ENCODE measurements around the gene HDAC9. TPM values are rescaled to one million over a fixed set of nuclear protein-coding genes. Genes with fewer than 3 reads are reported as not detected.

Gene HDAC9
- total RNA-seq, 4 donors from 2014 or later: 3.0 to 14.0 (median 5.6) TPM

DNA sequence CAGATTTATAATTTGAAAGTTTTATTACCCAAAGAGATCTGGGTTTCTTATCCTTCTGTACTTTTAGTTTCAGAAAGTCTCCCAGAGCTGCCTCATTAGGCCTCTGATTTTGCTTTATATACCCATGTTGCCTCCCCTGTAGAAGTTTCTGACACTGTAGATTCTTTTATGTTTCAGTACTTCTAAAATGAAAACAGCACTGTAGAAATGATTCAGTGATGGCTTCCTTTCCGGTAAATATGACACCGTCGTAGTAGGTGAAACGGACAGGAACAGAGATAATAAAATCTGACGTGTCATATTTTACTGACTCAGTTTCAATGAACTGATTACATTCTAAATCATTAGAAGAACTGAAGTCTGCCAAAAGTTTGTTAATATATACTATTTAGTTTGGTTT lies 349.2 kb downstream of the HDAC9 start:
- no peak for DNase-seq
- no peak for ATAC-seq
- intact Hi-C loops (cut with DNase I; ENCODE audit: low total_unique reads): no loop called here
- Histone ChIP-seq H3K4me3 (no peak overlapping the region), H3K27ac (no peak overlapping the region), H3K36me3 (no peaks in the 10 kb centered on the region), H3K27me3 (no peaks in the 10 kb centered on the region), H3K9me3 (no peaks in the 10 kb centered on the region), H3K4me1 (no peaks in the 10 kb centered on the region)
- in situ Hi-C loops (cut with MboI; ENCODE audit: low sequenced_read_pairs in 4 of 4): no loop called here
- TF ChIP-seq, protein P1, sequence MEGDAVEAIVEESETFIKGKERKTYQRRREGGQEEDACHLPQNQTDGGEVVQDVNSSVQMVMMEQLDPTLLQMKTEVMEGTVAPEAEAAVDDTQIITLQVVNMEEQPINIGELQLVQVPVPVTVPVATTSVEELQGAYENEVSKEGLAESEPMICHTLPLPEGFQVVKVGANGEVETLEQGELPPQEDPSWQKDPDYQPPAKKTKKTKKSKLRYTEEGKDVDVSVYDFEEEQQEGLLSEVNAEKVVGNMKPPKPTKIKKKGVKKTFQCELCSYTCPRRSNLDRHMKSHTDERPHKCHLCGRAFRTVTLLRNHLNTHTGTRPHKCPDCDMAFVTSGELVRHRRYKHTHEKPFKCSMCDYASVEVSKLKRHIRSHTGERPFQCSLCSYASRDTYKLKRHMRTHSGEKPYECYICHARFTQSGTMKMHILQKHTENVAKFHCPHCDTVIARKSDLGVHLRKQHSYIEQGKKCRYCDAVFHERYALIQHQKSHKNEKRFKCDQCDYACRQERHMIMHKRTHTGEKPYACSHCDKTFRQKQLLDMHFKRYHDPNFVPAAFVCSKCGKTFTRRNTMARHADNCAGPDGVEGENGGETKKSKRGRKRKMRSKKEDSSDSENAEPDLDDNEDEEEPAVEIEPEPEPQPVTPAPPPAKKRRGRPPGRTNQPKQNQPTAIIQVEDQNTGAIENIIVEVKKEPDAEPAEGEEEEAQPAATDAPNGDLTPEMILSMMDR (IDR thresholded peaks at IDR 0.05 in 4 of 5, conservative IDR thresholded peaks at IDR 0.05 in 1 of 5): no peak
- no peak for TF ChIP-seq POLR2A (IDR thresholded peaks at IDR 0.05)

DNA sequence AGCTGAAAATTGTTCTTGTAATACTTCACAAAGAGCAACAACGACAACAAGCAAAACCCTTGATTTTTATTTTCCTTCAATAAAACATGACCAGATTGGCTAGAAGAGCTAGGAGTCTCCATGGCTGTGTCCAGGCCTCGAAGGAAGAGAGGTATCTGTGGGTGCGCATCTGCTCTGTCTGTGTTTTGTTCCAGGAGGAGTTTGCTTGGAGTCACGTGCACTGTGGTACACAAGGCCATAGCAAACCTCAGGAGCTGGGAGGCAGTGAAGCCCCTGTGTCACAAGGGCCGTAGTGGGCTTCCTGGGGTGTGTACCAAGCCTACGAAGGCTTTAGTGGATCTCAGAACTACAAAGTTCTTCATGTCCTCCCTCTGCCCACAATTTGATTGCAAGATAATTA lies 350.2 kb downstream of the HDAC9 start:
- no peaks in the 10 kb centered on the region for H3K9me3 ChIP-seq
- in situ Hi-C loops (cut with MboI; ENCODE audit: low sequenced_read_pairs in 4 of 4): no loop called here
- H3K27ac ChIP-seq: no peak overlapping the region
- H3K27me3 ChIP-seq: no peaks in the 10 kb centered on the region
- H3K36me3 ChIP-seq: no peaks in the 10 kb centered on the region
- DNase-seq (no peak), ATAC-seq (no peak)
- no peak overlapping the region for H3K4me3 ChIP-seq
- intact Hi-C loops (cut with DNase I; ENCODE audit: low total_unique reads): no loop called here
- TF ChIP-seq, protein P1 (IDR thresholded peaks at IDR 0.05 in 4 of 5, conservative IDR thresholded peaks at IDR 0.05 in 1 of 5): no peak
- no peak for TF ChIP-seq POLR2A (IDR thresholded peaks at IDR 0.05)
- H3K4me1 ChIP-seq: no peaks in the 10 kb centered on the region

DNA sequence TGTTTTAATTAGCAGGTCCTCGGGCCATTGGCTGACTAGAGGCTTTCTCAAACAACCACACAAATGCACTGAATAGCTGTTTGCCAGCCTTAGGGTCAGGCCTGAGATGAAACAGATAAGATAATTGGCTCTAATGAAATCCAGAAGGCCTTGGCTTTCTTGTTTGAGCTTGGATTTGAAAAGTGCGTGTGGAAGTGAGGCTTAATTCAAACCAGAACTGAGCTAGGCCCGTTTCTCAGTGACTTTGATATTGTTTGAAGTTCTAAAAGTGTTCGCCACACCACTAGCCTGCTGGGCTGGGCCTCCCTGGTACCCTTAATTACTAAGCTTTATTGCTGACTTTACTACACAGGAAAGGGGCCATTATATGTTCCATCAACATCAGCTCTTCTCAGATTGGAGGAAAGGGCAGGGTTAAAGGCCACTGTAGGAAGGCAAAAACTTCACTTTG lies 351.2 kb downstream of the HDAC9 start:
- TF ChIP-seq, protein P1 (IDR thresholded peaks at IDR 0.05 in 4 of 5, conservative IDR thresholded peaks at IDR 0.05 in 1 of 5): no peak
- TF ChIP-seq POLR2A (IDR thresholded peaks at IDR 0.05): no peak
- intact Hi-C loops (cut with DNase I; ENCODE audit: low total_unique reads): no loop called here
- Histone ChIP-seq H3K4me3 (no peak overlapping the region), H3K36me3 (no peaks in the 10 kb centered on the region), H3K4me1 (no peaks in the 10 kb centered on the region), H3K27ac (no peak overlapping the region), H3K9me3 (no peaks in the 10 kb centered on the region), H3K27me3 (no peaks in the 10 kb centered on the region)
- in situ Hi-C loops (cut with MboI; ENCODE audit: low sequenced_read_pairs in 4 of 4): no loop called here
- DNase-seq: no peak
- ATAC-seq: no peak

DNA sequence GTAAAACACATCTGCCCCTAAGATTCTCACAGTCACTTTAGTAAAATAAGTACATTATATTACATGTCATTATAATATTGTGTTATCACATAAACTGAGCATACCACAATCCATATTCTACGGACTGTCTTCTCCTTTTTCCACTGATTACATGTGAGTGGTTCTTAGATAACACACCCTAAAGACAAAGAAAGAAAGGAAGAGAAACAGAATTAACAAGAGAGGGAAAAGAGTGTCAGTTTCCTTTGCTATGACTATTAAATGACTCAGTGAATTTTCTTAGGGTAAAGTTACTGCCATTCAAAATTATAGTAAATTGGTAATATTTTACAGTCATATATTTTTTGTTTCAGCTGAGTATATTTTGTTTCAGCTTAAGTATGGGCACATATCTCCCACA lies 353.6 kb downstream of the HDAC9 start:
- no peak for TF ChIP-seq POLR2A (IDR thresholded peaks at IDR 0.05)
- TF ChIP-seq, protein P1 (IDR thresholded peaks at IDR 0.05 in 4 of 5, conservative IDR thresholded peaks at IDR 0.05 in 1 of 5): no peak
- intact Hi-C loops (cut with DNase I; ENCODE audit: low total_unique reads): no loop called here
- DNase-seq (no peak), ATAC-seq (no peak)
- Histone ChIP-seq H3K4me3 (no peak overlapping the region), H3K4me1 (no peaks in the 10 kb centered on the region), H3K36me3 (no peaks in the 10 kb centered on the region), H3K27me3 (no peaks in the 10 kb centered on the region), H3K9me3 (no peaks in the 10 kb centered on the region), H3K27ac (no peak overlapping the region)
- in situ Hi-C loops (cut with MboI; ENCODE audit: low sequenced_read_pairs in 4 of 4): no loop called here

DNA sequence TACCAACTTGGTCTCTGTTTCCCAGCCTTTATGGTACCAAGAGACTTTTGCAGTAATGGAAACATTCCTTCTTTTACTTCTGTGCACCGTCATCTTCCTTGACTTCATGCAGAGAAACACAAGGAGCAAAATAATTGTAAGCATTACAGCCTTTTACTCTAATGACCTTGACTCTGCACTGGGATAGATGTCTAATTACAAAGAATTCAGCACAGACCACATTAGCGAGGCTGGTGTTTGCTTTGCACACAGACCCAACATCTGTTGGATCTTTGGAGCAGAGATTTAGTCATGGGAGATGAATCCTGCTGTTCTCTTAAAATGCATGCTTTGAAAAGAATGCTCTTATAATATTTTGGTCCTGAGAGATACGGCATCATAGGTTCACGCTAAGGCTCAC lies 360.2 kb downstream of the HDAC9 start:
- Histone ChIP-seq H3K27me3 (no peaks in the 10 kb centered on the region), H3K36me3 (no peaks in the 10 kb centered on the region), H3K4me1 (no peaks in the 10 kb centered on the region), H3K27ac (no peak overlapping the region), H3K9me3 (no peaks in the 10 kb centered on the region), H3K4me3 (no peak overlapping the region)
- intact Hi-C loops (cut with DNase I; ENCODE audit: low total_unique reads) (no loop called here), in situ Hi-C loops (cut with MboI; ENCODE audit: low sequenced_read_pairs in 4 of 4) (no loop called here)
- no peak for ATAC-seq
- no peak for TF ChIP-seq POLR2A (IDR thresholded peaks at IDR 0.05)
- TF ChIP-seq, protein P1 (IDR thresholded peaks at IDR 0.05 in 4 of 5, conservative IDR thresholded peaks at IDR 0.05 in 1 of 5): no peak
- no peak for DNase-seq
